Forelimb muscle (tissue), 1 donor: ENCODE data around the gene CDK18. TPM values are rescaled to one million over a fixed set of nuclear protein-coding genes. Genes with fewer than 3 reads are reported as not detected.
"Not testable (repeated sequence)": the region's sequence is repeated elsewhere in the genome, so short reads cannot be mapped to it uniquely, and the experiment has no call there.

Source experiments
- DNase-seq: peaks from one replicate; pipeline ENCODE4 v3.0.0-alpha.2; 2013; ENCODE audit warnings: low read depth
- polyA plus RNA-seq: library from polyadenylated mRNA; unstranded; fragments of 120-200 nt; gene quantifications from one replicate; pipeline ENCODE4 v1.2.1, GENCODE V29; 2013; ENCODE audit not compliant: insufficient read length

The CDK18 gene
- polyA plus RNA-seq: 8.1 TPM

GRCh38 chr1:205504311-205505075 is at the start of gene CDK18:
Gene CDK18 (plus strand): TSS chr1:205504669. CDS start chr1:205523168, 18,499 bp downstream.
- no peak for DNase-seq

- no peak for DNase-seq
Observed at GRCh38 chr1:205454903-205455335, 49.5 kb upstream of the CDK18 start.

DNA sequence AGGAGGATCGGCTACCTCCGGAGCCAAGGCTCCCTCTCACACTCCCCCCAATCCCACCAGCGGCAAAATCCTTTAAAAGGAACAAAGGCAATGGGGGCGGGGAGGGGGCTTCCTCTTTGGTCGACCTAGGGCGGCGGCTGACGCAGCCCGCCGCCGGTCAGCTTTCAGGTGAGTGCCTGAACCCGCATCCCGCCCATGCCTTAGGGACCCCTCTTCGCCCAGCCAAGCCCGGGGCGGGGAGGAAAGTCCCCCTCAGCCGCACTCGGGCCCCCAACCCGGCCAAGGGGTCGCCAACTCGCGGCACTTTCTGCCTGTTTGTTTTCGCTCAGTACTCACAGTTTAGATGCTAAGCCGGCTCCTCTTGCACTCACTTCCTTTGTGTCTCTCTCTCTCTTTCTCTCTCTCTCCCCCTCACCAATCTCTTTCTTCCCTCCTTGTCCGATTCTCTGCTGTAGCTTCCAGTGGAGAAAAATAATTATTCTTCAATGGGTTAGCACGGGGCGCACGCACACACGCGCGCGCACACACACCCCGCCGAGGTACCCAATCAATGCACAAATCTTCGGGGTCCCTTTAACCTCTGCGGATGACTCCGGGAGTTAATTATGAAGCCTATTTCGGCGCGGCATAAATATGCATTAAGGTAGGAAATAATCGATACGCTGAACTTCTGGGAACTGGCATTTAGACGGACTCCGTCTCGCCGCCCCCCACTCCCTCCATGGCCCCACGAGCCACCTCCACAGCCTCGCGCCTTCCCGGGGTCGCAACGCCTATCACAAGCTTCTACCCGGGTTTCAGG is 48.7 kb upstream of the CDK18 start, which contains the start of gene BLACAT1:
Gene BLACAT1 (minus strand): TSS at position 465 of the 802 bp plus-strand sequence.
- DNase-seq: no peak

- no peak for DNase-seq
Observed at GRCh38 chr1:205456383-205456867, 48.0 kb upstream of the CDK18 start.

GRCh38 chr1:205456868-205457745 is 47.4 kb upstream of the CDK18 start:
- no peak for DNase-seq

DNA sequence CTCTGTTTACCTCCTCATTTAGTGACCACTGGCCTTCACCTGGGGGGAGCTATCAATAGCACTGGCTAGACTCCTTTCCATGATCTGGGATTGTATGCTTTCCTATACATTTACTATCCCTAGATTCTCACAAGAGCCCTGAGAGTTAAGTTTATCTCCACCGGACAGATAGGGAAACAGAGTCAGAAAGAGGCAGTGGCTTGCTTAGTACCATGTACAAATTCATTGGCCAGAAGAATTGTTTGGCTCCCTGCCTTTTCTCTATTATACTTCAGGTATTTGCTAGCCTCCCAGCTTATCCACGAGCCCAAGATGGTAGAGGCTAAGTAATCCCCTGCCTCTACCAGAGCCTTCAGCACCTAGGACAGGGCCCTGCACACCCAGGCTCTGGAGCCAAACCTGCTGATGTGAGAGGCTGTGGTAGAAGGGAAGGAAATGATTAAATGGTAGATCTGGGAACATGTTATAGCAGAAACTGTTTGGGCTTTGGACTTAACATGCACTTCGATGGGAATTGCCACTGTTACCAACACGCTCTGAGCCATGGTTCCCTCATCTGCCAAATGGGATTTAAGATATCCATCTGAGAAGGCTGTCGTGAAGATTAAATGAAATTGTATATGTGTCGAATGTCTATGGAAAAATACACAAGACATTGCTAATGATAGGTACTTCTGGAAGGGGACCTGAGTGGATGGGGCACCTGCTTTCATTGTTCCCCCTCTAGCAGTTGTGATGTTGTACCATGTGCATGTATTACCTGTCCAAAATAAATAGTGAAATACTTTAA is 45.5 kb upstream of the CDK18 start:
- DNase-seq: peak; percentile 17

DNA sequence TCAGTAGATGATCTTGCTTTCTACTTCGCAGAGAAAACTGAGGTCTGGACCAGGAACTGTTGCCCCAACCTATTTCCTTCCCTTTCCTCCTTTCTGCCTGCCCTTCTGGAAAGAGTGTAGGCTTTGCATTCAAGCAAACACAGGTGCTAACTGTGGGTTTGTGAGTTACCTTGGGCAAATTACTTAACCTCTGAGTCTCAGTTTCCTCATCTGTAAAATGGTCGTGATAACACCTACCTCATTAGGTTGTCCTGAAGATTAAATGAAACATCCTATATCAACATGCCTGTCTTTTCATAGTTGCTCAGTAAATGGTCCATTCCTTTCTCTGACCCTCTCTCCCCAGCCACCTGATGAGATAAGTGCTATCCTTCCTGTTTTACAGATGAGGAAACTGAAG is 39.1 kb upstream of the CDK18 start:
- no peak for DNase-seq

- no peak for DNase-seq
Observed at GRCh38 chr1:205466595-205467220, 37.8 kb upstream of the CDK18 start.

- no peak for DNase-seq
Observed at GRCh38 chr1:205470131-205470530, 34.3 kb upstream of the CDK18 start.

GRCh38 chr1:205472737-205473441 is 31.6 kb upstream of the CDK18 start:
- no peak for DNase-seq

DNA sequence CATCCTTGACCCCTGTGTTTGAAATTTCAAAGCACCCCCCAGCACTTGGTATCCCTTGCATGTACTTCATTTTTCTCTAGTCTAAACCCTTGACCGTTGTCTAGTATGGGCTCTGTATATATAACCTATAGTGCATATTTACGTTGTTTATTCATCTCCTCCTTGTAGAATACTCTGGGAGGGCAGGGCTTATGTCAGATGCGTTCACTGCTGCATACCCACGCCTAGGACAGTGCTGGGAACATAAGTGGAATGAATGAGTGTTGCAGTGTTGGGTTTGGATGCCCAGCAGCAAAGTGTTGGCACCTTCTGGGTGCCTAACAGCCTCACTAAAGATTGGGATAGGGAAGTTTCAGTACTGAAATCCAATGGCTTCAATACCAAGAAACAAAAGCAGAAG is 31.0 kb upstream of the CDK18 start:
- DNase-seq: no peak

DNA sequence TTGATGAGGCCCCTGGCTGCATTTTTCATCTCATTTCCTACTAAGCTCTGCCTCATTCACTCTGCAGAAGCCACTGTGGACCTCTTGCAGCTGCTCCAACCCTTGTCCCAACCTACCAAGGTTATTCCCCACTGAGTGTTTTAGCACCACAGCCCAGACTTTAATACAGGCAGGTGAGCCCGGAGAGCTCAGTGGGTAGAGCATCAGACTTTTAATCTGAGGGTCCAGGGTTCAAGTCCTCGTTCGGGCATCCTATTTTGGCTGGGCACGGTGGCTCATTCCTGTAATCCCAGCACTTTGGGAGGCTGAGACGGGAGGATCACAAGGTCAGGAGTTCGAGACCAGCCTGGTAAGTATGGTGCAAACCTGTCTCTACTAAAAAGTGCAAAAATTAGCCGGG is 30.5 kb upstream of the CDK18 start:
- DNase-seq: no peak

GRCh38 chr1:205474571-205474970 is 29.9 kb upstream of the CDK18 start:
- DNase-seq: no peak

- DNase-seq: no peak
Observed at GRCh38 chr1:205475855-205476254, 28.6 kb upstream of the CDK18 start.

DNA sequence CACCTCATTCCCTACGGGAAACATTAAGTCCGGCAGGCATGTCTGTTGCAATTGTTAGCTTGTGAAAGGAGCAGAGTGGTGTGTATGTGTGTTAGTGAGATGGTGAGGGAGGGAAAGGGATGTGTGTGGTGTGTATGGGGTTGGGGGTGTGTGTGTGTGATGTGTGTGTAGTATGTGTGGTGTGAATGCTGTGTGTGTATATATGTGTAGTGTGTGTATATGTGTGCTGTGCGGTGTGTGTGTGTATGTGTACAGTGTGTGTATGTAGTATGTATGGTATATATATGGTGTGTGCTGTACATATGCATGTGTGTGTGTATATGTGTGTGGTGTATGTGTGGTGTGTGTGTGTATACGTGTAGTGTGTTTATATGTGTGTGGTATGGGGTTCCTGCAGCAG is 27.8 kb upstream of the CDK18 start:
- no peak for DNase-seq

GRCh38 chr1:205477121-205477758 is 27.2 kb upstream of the CDK18 start:
- no peak for DNase-seq

GRCh38 chr1:205477759-205478247 is 26.7 kb upstream of the CDK18 start:
- DNase-seq: no peak

- not testable (repeated sequence) for DNase-seq
Observed at GRCh38 chr1:205478985-205479384, 25.5 kb upstream of the CDK18 start.
